ENCODE data around the gene TNFRSF11A.
A peak's percentile ranks its signal among the peaks of the same experiment; 100 is the strongest.

TNFRSF11A gene

GRCh38 chr18:62335494-62335893 lies 10.4 kb downstream of the TNFRSF11A start:
- H3K4me3 ChIP-seq = no peak overlapping the region
- no peaks in the 10 kb centered on the region for H3K36me3 ChIP-seq (ENCODE audit: insufficient read depth, low read length)
- TF ChIP-seq POLR2AphosphoS5 (IDR thresholded peaks at IDR 0.05; ENCODE audit: borderline replicate concordance, low read depth, low read length) = no peak
- no peak for TF ChIP-seq EZH2 (IDR thresholded peaks at IDR 0.05)
- no peak for TF ChIP-seq FOXP2 (optimal IDR thresholded peaks at IDR 0.05; ENCODE audit: control extremely low read depth, extremely low read length, insufficient read depth)
- H3K9ac ChIP-seq (ENCODE audit: insufficient read length) = no peak overlapping the region
- no peak overlapping the region for H3K27ac ChIP-seq
- no peaks in the 10 kb centered on the region for H3K9me3 ChIP-seq (ENCODE audit: low read depth, low read length)
- DNase-seq (ENCODE audit: low read depth, low spot score) = peak; percentile 8

- Histone ChIP-seq H3K9ac (ENCODE audit: insufficient read length) (no peak overlapping the region), H3K27ac (no peak overlapping the region), H3K4me3 (no peak overlapping the region), H3K36me3 (ENCODE audit: insufficient read depth, low read length) (no peaks in the 10 kb centered on the region), H3K9me3 (ENCODE audit: low read depth, low read length) (no peaks in the 10 kb centered on the region)
- TF ChIP-seq FOXP2 (optimal IDR thresholded peaks at IDR 0.05; ENCODE audit: control extremely low read depth, extremely low read length, insufficient read depth) (no peak), POLR2AphosphoS5 (IDR thresholded peaks at IDR 0.05; ENCODE audit: borderline replicate concordance, low read depth, low read length) (no peak), EZH2 (IDR thresholded peaks at IDR 0.05) (no peak)
- no peak for DNase-seq (ENCODE audit: low read depth, low spot score)
Measured at GRCh38 chr18:62336618-62337017, 11.5 kb downstream of the TNFRSF11A start.

GRCh38 chr18:62337336-62337735 lies 12.2 kb downstream of the TNFRSF11A start:
- no peaks in the 10 kb centered on the region for H3K9me3 ChIP-seq (ENCODE audit: low read depth, low read length)
- H3K4me3 ChIP-seq = no peak overlapping the region
- no peaks in the 10 kb centered on the region for H3K36me3 ChIP-seq (ENCODE audit: insufficient read depth, low read length)
- TF ChIP-seq FOXP2 (optimal IDR thresholded peaks at IDR 0.05; ENCODE audit: control extremely low read depth, extremely low read length, insufficient read depth) (no peak), POLR2AphosphoS5 (IDR thresholded peaks at IDR 0.05; ENCODE audit: borderline replicate concordance, low read depth, low read length) (no peak), EZH2 (IDR thresholded peaks at IDR 0.05) (no peak)
- no peak for DNase-seq (ENCODE audit: low read depth, low spot score)
- H3K9ac ChIP-seq (ENCODE audit: insufficient read length) = no peak overlapping the region
- no peak overlapping the region for H3K27ac ChIP-seq

GRCh38 chr18:62338446-62339105 lies 13.5 kb downstream of the TNFRSF11A start:
- H3K9ac ChIP-seq (ENCODE audit: insufficient read length) = no peak overlapping the region
- no peak overlapping the region for H3K27ac ChIP-seq
- TF ChIP-seq EZH2 (IDR thresholded peaks at IDR 0.05) = no peak
- no peak for DNase-seq (ENCODE audit: low read depth, low spot score)
- no peak overlapping the region for H3K4me3 ChIP-seq
- H3K36me3 ChIP-seq (ENCODE audit: insufficient read depth, low read length) = no peaks in the 10 kb centered on the region
- no peaks in the 10 kb centered on the region for H3K9me3 ChIP-seq (ENCODE audit: low read depth, low read length)

- Histone ChIP-seq H3K9ac (ENCODE audit: insufficient read length) (no peak overlapping the region), H3K4me3 (no peak overlapping the region), H3K27ac (no peak overlapping the region), H3K9me3 (ENCODE audit: low read depth, low read length) (no peaks in the 10 kb centered on the region), H3K36me3 (ENCODE audit: insufficient read depth, low read length) (no peaks in the 10 kb centered on the region)
- no peak for DNase-seq (ENCODE audit: low read depth, low spot score)
- TF ChIP-seq EZH2 (IDR thresholded peaks at IDR 0.05) = no peak
Measured at GRCh38 chr18:62339106-62339988, 14.2 kb downstream of the TNFRSF11A start.

GRCh38 chr18:62340996-62341395 lies 15.9 kb downstream of the TNFRSF11A start:
- Histone ChIP-seq H3K9ac (ENCODE audit: insufficient read length) (no peak overlapping the region), H3K36me3 (ENCODE audit: insufficient read depth, low read length) (no peaks in the 10 kb centered on the region), H3K9me3 (ENCODE audit: low read depth, low read length) (no peaks in the 10 kb centered on the region), H3K27ac (no peak overlapping the region), H3K4me3 (no peak overlapping the region)
- TF ChIP-seq EZH2 (IDR thresholded peaks at IDR 0.05) (no peak), FOXP2 (optimal IDR thresholded peaks at IDR 0.05; ENCODE audit: control extremely low read depth, extremely low read length, insufficient read depth) (no peak), POLR2AphosphoS5 (IDR thresholded peaks at IDR 0.05; ENCODE audit: borderline replicate concordance, low read depth, low read length) (no peak)
- DNase-seq (ENCODE audit: low read depth, low spot score) = no peak

- TF ChIP-seq FOXP2 (optimal IDR thresholded peaks at IDR 0.05; ENCODE audit: control extremely low read depth, extremely low read length, insufficient read depth) = no peak
- no peak for TF ChIP-seq EZH2 (IDR thresholded peaks at IDR 0.05)
- TF ChIP-seq POLR2AphosphoS5 (IDR thresholded peaks at IDR 0.05; ENCODE audit: borderline replicate concordance, low read depth, low read length) = no peak
- DNase-seq (ENCODE audit: low read depth, low spot score) = no peak
- Histone ChIP-seq H3K27ac (no peak overlapping the region), H3K36me3 (ENCODE audit: insufficient read depth, low read length) (no peaks in the 10 kb centered on the region), H3K9me3 (ENCODE audit: low read depth, low read length) (no peaks in the 10 kb centered on the region), H3K4me3 (no peak overlapping the region), H3K9ac (ENCODE audit: insufficient read length) (no peak overlapping the region)
Measured at GRCh38 chr18:62341473-62341872, 16.4 kb downstream of the TNFRSF11A start.

GRCh38 chr18:62342884-62343283 lies 17.8 kb downstream of the TNFRSF11A start:
- Histone ChIP-seq H3K9ac (ENCODE audit: insufficient read length) (no peak overlapping the region), H3K36me3 (ENCODE audit: insufficient read depth, low read length) (no peaks in the 10 kb centered on the region), H3K9me3 (ENCODE audit: low read depth, low read length) (no peaks in the 10 kb centered on the region), H3K4me3 (no peak overlapping the region), H3K27ac (no peak overlapping the region)
- no peak for DNase-seq (ENCODE audit: low read depth, low spot score)
- no peak for TF ChIP-seq FOXP2 (optimal IDR thresholded peaks at IDR 0.05; ENCODE audit: control extremely low read depth, extremely low read length, insufficient read depth)

GRCh38 chr18:62343316-62343715 lies 18.2 kb downstream of the TNFRSF11A start:
- no peak for DNase-seq (ENCODE audit: low read depth, low spot score)
- H3K27ac ChIP-seq = no peak overlapping the region
- no peaks in the 10 kb centered on the region for H3K9me3 ChIP-seq (ENCODE audit: low read depth, low read length)
- no peaks in the 10 kb centered on the region for H3K36me3 ChIP-seq (ENCODE audit: insufficient read depth, low read length)
- no peak overlapping the region for H3K4me3 ChIP-seq
- no peak overlapping the region for H3K9ac ChIP-seq (ENCODE audit: insufficient read length)
- no peak for TF ChIP-seq POLR2AphosphoS5 (IDR thresholded peaks at IDR 0.05; ENCODE audit: borderline replicate concordance, low read depth, low read length)
- no peak for TF ChIP-seq FOXP2 (optimal IDR thresholded peaks at IDR 0.05; ENCODE audit: control extremely low read depth, extremely low read length, insufficient read depth)
- no peak for TF ChIP-seq EZH2 (IDR thresholded peaks at IDR 0.05)
